Skin of body (tissue), 2 donors: ENCODE results near the gene PPP4R3B. TPM values are rescaled to one million over a fixed set of nuclear protein-coding genes. Genes with fewer than 3 reads are reported as not detected.
"Not testable (repeated sequence)": the region's sequence is repeated elsewhere in the genome, so short reads cannot be mapped to it uniquely, and the experiment has no call there.

ENCODE experiments used
- DNase-seq: peaks from one replicate; lab custom pipeline; 2025; lab: John Stamatoyannopoulos, UW
- total RNA-seq: library from RNA; depleted of rRNA; stranded (reverse); fragments of >200 nt; gene quantifications from one replicate; pipeline ENCODE4 v1.2.3, GENCODE V29; 2014

Gene PPP4R3B
- total RNA-seq, 1 donor from 2014 or later = 67.5 TPM

- DNase-seq = not testable (repeated sequence)
Measured at GRCh38 chr2:55596795-55597194, 20.6 kb downstream of the PPP4R3B start.

GRCh38 chr2:55595536-55595935, 21.9 kb downstream of the PPP4R3B start:
- DNase-seq = no peak

- no peak for DNase-seq
Measured at GRCh38 chr2:55592130-55592529, 25.3 kb downstream of the PPP4R3B start.

- DNase-seq = no peak
Measured at GRCh38 chr2:55590810-55591440, 26.5 kb downstream of the PPP4R3B start.

- no peak for DNase-seq
Measured at GRCh38 chr2:55585451-55586080, 31.9 kb downstream of the PPP4R3B start.

- DNase-seq = no peak
Measured at GRCh38 chr2:55581874-55582547, 35.4 kb downstream of the PPP4R3B start.

DNA sequence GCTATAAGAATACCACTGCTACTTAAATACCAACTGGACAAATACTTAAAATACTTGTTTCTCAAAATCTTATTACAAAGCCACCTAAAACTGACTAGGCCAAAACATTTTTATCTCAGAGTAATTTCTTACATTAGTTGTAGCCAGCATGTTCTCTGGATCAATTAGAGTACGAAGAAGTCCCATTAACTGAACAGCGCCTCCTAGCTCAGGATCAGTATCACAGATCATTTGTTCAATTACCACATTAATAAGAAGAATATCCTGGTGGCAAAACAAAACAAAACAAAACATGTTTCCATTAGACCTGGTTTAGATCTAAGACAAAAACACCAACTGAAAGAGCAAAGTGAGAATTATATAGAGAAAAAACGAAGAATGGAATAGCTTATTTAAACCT, 36.0 kb downstream of the PPP4R3B start:
- DNase-seq = no peak

- not testable (repeated sequence) for DNase-seq
Measured at GRCh38 chr2:55569002-55569401, 48.4 kb downstream of the PPP4R3B start.

- no peak for DNase-seq
Measured at GRCh38 chr2:55567298-55567697, 50.1 kb downstream of the PPP4R3B start.

DNA sequence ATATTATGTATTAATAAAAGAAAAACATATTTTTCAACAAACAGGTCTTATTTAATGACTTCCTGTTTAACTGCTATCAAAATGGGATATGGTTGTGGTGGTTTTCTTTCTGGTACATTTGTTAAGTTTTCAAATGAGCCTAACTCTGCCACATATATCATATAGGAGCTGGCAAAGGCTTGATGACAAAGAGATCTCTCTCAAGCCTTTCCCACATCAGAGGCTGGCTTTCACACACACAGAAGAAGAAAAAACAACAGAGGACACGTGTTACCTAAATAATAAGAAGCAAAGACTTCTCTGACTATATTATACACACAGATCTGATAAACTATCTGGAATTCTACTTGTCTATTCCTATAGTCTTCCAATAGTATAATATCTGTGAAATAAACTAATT, 51.8 kb downstream of the PPP4R3B start:
- no peak for DNase-seq

- DNase-seq = no peak
Measured at GRCh38 chr2:55560855-55561254, 56.6 kb downstream of the PPP4R3B start.

DNA sequence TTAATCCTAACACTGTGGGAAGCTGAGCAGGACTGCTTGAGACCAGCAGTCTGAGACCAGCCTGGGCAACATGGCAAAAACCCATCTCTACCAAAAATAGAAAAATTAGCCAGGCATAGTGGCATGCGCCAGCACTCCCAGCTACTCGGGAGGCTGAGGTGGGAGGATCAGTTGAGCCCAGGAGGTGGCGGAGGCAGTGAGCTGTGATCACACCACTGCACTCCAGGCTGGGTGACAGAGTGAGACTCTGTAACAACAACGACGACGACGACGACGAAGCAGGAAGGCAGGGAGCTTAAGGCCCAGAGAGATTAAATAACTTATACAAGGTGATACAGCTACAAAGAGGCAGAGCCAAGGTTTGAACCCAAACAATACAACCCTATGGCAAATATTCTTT, 60.6 kb downstream of the PPP4R3B start:
- no peak for DNase-seq

- no peak for DNase-seq
Measured at GRCh38 chr2:55555977-55556376, 61.4 kb downstream of the PPP4R3B start.

GRCh38 chr2:55553321-55553720, 64.1 kb downstream of the PPP4R3B start:
- DNase-seq = no peak

DNA sequence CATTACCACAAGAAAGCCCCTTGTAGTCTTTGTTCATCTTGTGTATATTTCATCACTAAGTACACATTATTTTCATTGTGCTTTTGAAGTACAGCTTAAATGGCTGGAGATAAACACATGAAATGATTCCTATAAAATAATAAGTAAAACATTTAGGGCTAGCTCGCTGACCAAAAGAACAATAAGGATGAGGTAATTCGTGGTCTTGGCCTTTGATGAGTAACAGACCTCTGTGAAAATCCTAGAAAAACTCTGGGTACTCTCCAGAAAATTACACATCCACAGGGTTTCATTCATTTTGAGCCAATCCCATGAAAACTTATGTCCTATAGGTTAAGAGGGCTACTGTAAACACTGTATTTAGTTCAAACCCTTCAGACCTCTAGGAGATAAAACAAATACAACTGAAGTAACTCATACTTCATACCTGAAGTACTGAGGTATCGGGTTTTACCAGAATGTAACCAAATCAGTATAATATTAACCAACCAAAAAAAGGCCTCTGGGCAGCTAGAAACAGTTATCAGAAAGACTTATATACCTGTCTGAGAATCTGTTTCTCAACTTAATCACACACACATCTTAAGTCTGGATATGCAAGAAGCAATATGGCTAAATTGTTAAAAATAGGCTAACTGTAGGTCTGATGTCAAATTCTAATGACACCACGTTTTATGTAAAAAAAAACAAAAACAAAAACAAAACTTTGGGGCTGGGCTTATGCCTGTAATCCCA, 66.9 kb downstream of the PPP4R3B start:
- no peak for DNase-seq

GRCh38 chr2:55547679-55548078, 69.7 kb downstream of the PPP4R3B start:
- not testable (repeated sequence) for DNase-seq

DNA sequence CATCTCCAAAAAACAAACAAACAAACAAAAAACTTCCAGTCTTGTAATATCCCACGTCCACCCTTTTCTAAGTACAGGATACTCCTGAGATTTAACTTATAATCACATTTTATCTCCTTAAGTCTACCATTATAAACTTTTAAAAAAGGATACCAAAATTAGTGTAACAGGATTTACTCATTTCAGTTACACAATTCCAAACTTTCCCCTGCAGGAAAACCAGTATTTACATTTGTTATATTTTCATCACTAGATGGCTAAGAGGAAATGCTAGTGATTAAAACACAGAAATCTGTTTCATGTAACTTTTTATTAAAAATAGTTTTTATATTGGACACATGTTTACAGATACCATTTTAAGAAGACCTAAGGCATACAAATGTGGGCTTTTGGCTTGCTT, 70.4 kb downstream of the PPP4R3B start:
- no peak for DNase-seq

- no peak for DNase-seq
Measured at GRCh38 chr2:55530539-55531081, 86.8 kb downstream of the PPP4R3B start.

DNA sequence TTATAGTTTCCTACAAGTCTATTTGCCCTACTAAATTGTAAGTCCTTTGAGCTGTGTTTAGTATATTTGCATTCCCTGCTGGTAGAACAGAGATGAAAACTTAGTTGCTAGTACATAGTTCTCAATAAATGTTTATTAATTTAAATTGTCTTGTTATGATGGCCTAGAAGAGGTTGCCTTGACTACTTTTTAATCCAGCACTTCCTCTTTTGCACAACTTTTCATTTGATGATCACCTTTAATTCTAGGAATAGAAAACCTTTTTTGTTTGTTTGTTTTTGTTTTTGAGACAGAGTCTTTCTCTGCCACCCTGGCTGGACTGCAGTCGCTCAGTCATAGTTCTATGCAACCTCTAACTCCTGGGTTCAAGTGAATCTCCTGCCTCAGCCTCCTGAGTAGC, 91.2 kb downstream of the PPP4R3B start:
- DNase-seq = no peak

DNA sequence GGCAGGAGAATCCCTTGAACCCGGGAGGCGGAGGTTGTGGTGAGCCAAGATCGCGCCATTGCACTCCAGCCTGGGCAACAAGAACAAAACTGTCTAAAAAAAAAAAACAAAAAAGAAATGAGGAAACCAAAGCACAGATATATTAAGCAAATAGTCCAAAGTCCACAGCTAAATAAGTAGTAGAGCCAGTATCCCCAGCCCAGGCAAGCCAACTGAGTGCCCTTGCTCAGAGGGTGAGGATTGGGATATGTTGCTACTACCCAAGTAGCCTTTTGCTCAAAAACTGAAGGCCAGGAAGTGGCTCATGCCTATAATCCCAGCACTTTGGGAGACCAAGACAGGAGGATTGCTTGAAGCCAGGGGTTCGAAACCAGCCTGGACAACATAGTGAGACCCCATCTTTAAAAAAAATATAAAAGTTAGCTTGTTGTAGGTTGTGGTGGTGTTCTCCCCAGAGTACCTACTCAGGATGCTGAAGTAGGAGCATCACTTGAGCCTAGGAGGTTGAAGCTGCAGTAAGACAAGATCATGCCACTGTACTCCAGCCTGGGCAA, 92.5 kb downstream of the PPP4R3B start:
- DNase-seq = no peak
